HepG2 (cell line): Measurements from ENCODE around the gene NOTUM. TPM values are rescaled to one million over a fixed set of nuclear protein-coding genes. Genes with fewer than 3 reads are reported as not detected.

Experiments
- CCDC6 ChIP-seq: sonication (generic); formaldehyde crosslinking; IDR thresholded peaks from 2 replicates; pipeline ENCODE4 v1.8.1; 2022; ENCODE audit warnings: mild to moderate bottlenecking, missing genetic modification reagents, moderate library complexity
- CEBPZ ChIP-seq: IDR thresholded peaks from 2 replicates; pipeline ENCODE4 v1.6.1; 2012; ENCODE audit warnings: low read length, improper control_type of control experiment
- E2F2 ChIP-seq: sonication (generic); formaldehyde crosslinking; IDR thresholded peaks from 2 replicates; pipeline ENCODE4 v1.4.0; 2020; ENCODE audit warnings: missing genetic modification reagents, borderline replicate concordance
- KDM2A ChIP-seq: sonication (generic); formaldehyde crosslinking; IDR thresholded peaks from 2 replicates; pipeline ENCODE4 v1.4.0; 2020; ENCODE audit warnings: low read depth, missing genetic modification reagents, borderline replicate concordance
- KDM6A ChIP-seq: IDR thresholded peaks from 2 replicates; pipeline ENCODE4 v1.6.1; 2016; ENCODE audit warnings: low read depth
- MNT ChIP-seq: fragments of 450-650 bp; IDR thresholded peaks from 2 replicates; pipeline ENCODE4 v1.6.1; 2016
- NR2F1 ChIP-seq, 2 experiments: fragments of 450-650 bp in 1 of 2; formaldehyde crosslinking in 1 of 2; IDR thresholded peaks; 2 replicates each; pipeline versions ENCODE4 v1.5.0 to v1.6.1; 2016 to 2020; ENCODE audit warnings: mild to moderate bottlenecking in 1 of 2, missing compliant biosample characterization in 1 of 2, missing genetic modification reagents in 1 of 2, moderate library complexity in 1 of 2
- PPARG ChIP-seq: conservative IDR thresholded peaks from 2 replicates; pipeline ENCODE4 v1.6.1; 2016; ENCODE audit warnings: missing biosample characterization, missing genetic modification reagents
- RBM22 ChIP-seq: fragments of 200-400 bp; formaldehyde crosslinking; optimal IDR thresholded peaks from 2 replicates; pipeline ENCODE3; 2017; ENCODE audit warnings: mild to moderate bottlenecking, low read length, moderate library complexity
- SKIL ChIP-seq: sonication (generic); formaldehyde crosslinking; IDR thresholded peaks from 2 replicates; pipeline ENCODE4 v1.8.0; 2022; ENCODE audit warnings: missing genetic modification reagents, mild to moderate bottlenecking, moderate library complexity, borderline replicate concordance
- SYNCRIP ChIP-seq: fragments of 200-400 bp; formaldehyde crosslinking; IDR thresholded peaks from 2 replicates; pipeline ENCODE4 v1.6.1; 2018; ENCODE audit warnings: mild to moderate bottlenecking, low read depth, low read length; ENCODE audit not compliant: insufficient read depth
- THRA ChIP-seq: sonication (generic); formaldehyde crosslinking; IDR thresholded peaks from 2 replicates; pipeline ENCODE4 v1.4.0; 2020; ENCODE audit warnings: missing genetic modification reagents, borderline replicate concordance
- ZNF207 ChIP-seq: fragments of 450-650 bp; IDR thresholded peaks from 2 replicates; pipeline ENCODE4 v1.6.1; 2016; ENCODE audit warnings: antibody characterized with exemption, borderline replicate concordance
- ZNF782 ChIP-seq: sonication (generic); formaldehyde crosslinking; IDR thresholded peaks from 2 replicates; pipeline ENCODE4 v1.4.0; 2020; ENCODE audit warnings: missing genetic modification reagents, mild to moderate bottlenecking, borderline replicate concordance
- ZUFSP ChIP-seq: sonication (generic); formaldehyde crosslinking; IDR thresholded peaks from 2 replicates; pipeline ENCODE4 v1.9.0; 2021; ENCODE audit warnings: missing genetic modification reagents, mild to moderate bottlenecking, borderline replicate concordance
- polyA plus RNA-seq, 8 experiments: library from polyadenylated mRNA; depleted of rRNA in 3 of 8; stranded (reverse) in 7 of 8; unstranded in 1 of 8; fragments of >200 nt; fragmentation: Illumina TruSeq in 4 of 8; extraction: Trizol in 4 of 8; gene quantifications; 2 replicates each; pipeline versions ENCODE4 v1.2.1 to v1.2.3, GENCODE V29; 2011 to 2016; ENCODE audit warnings: low read depth in 4 of 8, missing spikeins in 1 of 8, mixed read lengths in 1 of 8; ENCODE audit not compliant: insufficient read depth in 1 of 8
- total RNA-seq, 5 experiments: library from RNA; depleted of rRNA; stranded (reverse); fragments of >200 nt; fragmentation: Illumina TruSeq; extraction: Trizol; gene quantifications; 2 replicates each; pipeline ENCODE4 v1.2.3, GENCODE V29; 2016; ENCODE audit warnings: low read depth in 1 of 5

Gene NOTUM
- total and polyA plus RNA-seq, 2 of the 13 experiments (the other 11 are each of a cell fraction or from before 2014, with no cell fraction given), result 150 to 160 TPM

- no peak; the same call in 1 of the 2 replicates for TF ChIP-seq THRA
- TF ChIP-seq NR2F1 (CRISPR knock-in tag; IDR thresholded peaks at IDR 0.05), result no peak
- TF ChIP-seq KDM2A, result peak; percentile 75
- TF ChIP-seq ZNF207, result no peak
- no peak for TF ChIP-seq CEBPZ
- TF ChIP-seq CCDC6 (CRISPR knock-in tag), result peak; percentile 92; the same call in 1 of the 2 replicates
- peak; percentile 54; the same call in 1 of the 2 replicates for TF ChIP-seq PPARG (CRISPR knock-in tag)
- TF ChIP-seq MNT, result peak; percentile 56
- no peak; the same call in 1 of the 2 replicates for TF ChIP-seq ZNF782 (CRISPR knock-in tag)
- no peak for TF ChIP-seq KDM6A (CRISPR knock-in tag)
- no peak for TF ChIP-seq ZUFSP
- TF ChIP-seq RBM22, result peak; percentile 43
- no peak for TF ChIP-seq SYNCRIP
- TF ChIP-seq SKIL (CRISPR knock-in tag), result peak; percentile 59; the same call in 1 of the 2 replicates
- TF ChIP-seq E2F2, result peak; percentile 78; the same call in 1 of the 2 replicates
These were observed 33.1 kb downstream of the NOTUM start, which contains the start of gene MAFG (continued) for GRCh38 chr17:81927653-81928543.
